GM10847 (cell line): ENCODE results near the gene PSPC1.
A peak's percentile ranks its signal among the peaks of the same experiment; 100 is the strongest.

Experiments
- POLR2A ChIP-seq: IDR thresholded peaks from 2 replicates; pipeline ENCODE4 v1.6.1; 2011; ENCODE audit not compliant: insufficient read length; ENCODE audit errors: extremely low read depth

The PSPC1 gene, protein sequence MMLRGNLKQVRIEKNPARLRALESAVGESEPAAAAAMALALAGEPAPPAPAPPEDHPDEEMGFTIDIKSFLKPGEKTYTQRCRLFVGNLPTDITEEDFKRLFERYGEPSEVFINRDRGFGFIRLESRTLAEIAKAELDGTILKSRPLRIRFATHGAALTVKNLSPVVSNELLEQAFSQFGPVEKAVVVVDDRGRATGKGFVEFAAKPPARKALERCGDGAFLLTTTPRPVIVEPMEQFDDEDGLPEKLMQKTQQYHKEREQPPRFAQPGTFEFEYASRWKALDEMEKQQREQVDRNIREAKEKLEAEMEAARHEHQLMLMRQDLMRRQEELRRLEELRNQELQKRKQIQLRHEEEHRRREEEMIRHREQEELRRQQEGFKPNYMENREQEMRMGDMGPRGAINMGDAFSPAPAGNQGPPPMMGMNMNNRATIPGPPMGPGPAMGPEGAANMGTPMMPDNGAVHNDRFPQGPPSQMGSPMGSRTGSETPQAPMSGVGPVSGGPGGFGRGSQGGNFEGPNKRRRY

GRCh38 chr13:19782727-19783682 lies at the start of gene PSPC1:
PSPC1 (minus strand) TSS chr13:19782945; CDS start chr13:19782757, 188 bp downstream.
- peak; percentile 90 for TF ChIP-seq POLR2A

GRCh38 chr13:19822673-19823072 lies 39.9 kb upstream of the PSPC1 start:
- no peak for TF ChIP-seq POLR2A

- TF ChIP-seq POLR2A, result no peak
These were observed 35.6 kb upstream of the PSPC1 start for GRCh38 chr13:19818223-19818842.

DNA sequence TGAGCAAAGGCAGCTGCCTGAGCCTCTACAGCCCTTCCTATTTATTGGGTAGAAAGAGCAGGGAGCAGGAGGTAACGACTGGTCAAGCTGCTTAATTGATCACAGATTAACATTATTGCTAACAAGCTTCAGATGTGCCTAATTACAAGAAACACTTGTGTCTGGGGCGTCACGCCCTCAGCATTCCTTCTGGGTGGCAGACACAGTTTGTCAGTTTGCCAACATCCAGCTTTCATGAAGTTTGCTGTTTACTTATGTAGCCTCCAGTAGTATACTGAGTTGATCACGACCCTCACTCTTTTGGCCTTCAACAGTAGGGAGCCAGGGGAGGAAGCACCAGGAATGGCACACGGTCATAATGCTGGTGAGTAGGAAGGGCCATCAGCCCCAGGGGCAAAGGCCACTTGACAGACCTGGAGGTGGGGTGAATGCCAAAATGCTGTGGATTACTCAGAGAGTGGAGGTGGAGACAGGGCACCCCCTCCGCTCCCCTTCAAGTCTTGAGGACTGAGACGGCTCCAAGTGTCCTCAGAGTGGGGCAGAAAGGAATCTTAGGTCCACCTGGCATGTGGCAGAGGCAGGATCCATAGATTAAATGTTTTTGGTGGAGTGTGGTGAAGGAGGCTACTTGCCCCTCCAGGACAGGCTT lies 34.9 kb upstream of the PSPC1 start:
- no peak for TF ChIP-seq POLR2A

- TF ChIP-seq POLR2A, result no peak
These were observed 34.4 kb upstream of the PSPC1 start for GRCh38 chr13:19817106-19817505.

GRCh38 chr13:19810996-19811881 lies 28.5 kb upstream of the PSPC1 start:
- no peak for TF ChIP-seq POLR2A

DNA sequence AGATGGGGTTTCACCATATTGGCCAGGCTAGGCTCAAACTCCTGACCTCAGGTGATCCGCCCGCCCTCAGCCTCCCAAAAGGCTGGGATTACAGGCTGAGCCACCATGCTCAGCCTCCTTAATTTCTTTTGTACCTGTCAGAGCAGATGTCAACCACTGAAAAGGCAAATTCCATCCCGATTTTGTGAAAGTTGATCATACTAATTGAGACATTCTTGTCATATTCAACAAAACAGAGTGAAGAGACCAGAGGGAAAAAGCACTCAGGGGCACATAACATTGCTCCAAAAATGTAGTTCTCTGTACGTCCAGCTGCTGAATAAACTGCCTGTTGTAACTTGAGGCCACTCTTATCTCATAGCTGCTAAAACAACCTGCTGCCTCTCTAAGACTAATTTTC lies 27.4 kb upstream of the PSPC1 start:
- TF ChIP-seq POLR2A, result no peak

DNA sequence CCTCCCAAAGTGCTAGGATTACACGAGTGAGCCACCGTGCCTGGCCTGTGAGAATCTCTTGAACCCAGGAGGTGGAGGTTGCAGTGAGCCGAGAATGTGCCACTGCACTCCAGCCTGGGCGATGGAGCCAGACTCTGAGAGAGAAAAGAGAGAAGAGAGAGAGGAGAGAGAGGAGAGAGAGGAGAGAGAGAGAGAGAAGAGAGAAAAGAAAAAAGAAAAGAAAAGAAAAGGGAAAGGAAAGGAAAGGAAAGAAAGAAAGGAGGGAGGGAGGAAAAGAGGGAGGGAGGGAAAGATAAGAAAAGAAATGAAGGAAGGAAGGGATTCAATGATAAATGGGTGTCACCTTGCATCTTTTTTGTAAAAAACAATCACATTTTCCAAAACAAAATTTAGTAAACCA lies 23.0 kb upstream of the PSPC1 start:
- no peak for TF ChIP-seq POLR2A

DNA sequence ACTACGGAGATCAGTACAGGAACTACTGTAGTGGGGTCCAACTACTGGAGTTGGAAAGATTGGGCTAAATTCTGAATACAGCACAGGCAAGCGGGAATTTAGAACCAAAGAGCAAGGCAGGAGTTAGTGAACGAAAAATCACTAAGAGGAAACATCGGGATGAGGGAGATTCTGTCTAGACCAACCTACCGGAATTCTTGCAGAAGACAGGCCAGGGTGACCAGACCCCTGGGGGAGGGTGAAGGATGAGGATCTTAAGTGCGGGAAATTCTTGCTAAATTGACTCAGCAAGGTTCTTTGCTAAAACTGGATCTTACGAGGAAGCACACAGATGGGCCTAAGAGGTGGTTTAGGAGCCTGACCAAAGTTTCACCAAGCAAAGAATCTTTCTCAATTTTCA lies 13.2 kb upstream of the PSPC1 start:
- no peak for TF ChIP-seq POLR2A

- TF ChIP-seq POLR2A, result no peak
These were observed 11.9 kb upstream of the PSPC1 start for GRCh38 chr13:19794631-19795030.

DNA sequence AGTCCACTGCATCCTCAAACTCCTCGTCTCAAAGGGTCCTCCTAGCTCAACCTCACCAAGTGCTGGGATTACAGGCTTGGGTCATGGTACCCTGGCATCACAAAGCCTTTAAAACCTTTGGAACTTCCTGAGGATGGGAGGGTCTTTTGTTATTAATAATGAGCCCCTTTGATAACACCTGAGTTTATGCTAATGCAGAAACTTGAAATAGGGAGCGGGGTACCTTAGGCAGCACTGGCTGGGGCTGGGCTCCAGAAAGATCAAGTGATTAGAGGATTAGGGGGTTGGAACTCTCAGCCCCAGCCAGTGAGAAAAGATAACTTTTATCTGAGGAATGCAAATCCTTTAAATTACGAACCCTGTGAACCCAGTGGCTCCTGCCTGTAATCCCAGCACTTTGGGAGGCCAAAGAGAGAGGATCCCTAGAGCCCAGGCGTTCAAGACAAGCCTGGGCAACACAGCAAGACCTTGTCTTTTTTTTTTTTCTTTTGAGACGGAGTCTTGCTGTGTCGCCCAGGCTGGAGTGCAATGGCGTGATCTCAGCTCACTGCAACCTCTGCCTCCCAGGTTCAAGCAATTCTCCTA lies 9.3 kb upstream of the PSPC1 start:
- TF ChIP-seq POLR2A, result no peak

DNA sequence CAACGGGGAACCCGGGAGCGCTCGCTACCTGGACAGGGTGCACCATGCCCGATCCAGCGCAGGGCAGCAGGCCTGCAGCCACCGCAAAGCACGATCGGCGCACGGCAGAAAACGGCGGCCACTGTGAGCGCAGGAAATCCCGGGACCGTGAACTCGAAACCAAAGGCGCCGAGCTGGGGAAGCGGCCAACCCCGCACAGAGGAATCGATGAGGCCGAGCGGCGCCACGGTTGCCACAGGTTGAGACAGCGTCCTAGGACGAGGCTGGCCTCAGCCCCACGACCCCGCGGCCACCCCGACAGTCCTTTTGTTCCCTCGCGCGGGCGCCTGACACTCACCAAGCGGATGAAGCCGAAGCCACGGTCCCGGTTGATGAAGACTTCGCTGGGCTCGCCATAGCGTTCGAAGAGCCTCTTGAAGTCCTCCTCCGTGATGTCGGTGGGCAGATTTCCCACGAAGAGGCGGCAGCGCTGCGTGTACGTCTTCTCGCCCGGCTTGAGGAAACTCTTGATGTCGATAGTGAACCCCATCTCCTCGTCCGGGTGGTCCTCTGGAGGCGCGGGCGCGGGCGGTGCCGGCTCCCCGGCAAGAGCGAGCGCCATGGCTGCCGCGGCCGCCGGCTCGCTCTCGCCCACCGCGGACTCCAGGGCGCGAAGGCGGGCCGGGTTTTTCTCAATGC lies 557 bp downstream of the PSPC1 start:
- TF ChIP-seq POLR2A, result no peak

DNA sequence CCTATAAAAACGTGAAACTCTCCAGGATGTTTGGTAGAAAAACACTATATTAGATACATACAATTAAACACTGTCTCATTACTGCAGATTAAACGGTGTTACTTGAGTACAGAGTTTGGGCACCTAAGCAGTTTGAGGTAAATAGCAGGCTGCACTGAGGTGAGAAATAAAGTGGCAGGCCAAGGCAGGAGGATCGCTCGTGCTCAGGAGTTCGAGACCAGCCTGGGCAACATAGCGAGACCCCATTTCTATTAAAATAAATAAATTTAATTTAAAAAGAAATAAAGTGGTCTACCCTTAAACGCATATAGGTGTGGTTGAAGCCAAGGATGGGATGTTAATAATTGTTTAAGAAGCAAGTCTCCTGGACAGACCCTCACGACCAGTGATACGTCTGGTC lies 1.2 kb downstream of the PSPC1 start:
- TF ChIP-seq POLR2A, result no peak

- no peak for TF ChIP-seq POLR2A
These were observed 10.4 kb downstream of the PSPC1 start for GRCh38 chr13:19772306-19772705.
